Caco-2 (cell line): ENCODE measurements around the gene G2E3. TPM values are rescaled to one million over a fixed set of nuclear protein-coding genes. Genes with fewer than 3 reads are reported as not detected.

ENCODE experiments used
- BruUV-seq: library from RNA; stranded (reverse); fragments of 400-500 nt; replicated peaks from 2 replicates; lab custom pipeline; 2021; lab: Mats Ljungman, UMichigan
- CTCF ChIA-PET: fragments of 300-600 bp; sonication (Branson Sonifier 250); formaldehyde crosslinking; loops from one replicate; lab custom pipeline; 2022; ENCODE audit warnings: antibody characterized with exemption; lab: Charles Lee
- POLR2A ChIA-PET: fragments of 300-600 bp; sonication (Branson Sonifier 250); formaldehyde crosslinking; loops from one replicate; lab custom pipeline; 2022; ENCODE audit warnings: antibody characterized with exemption; lab: Charles Lee
- DNase-seq, 2 experiments: peaks; one replicate each; pipeline versions ENCODE4 v3.0.0 to v3.0.0-alpha.2; 2020 to 2022
- H3K27me3 ChIP-seq: replicated peaks from 2 replicates; pipeline ENCODE4 v1.6.0; 2011; ENCODE audit warnings: low read length; ENCODE audit not compliant: control insufficient read depth, insufficient read depth
- H3K36me3 ChIP-seq: 2 replicates; pipeline ENCODE4 v1.5.1; 2011; ENCODE audit warnings: low read length; ENCODE audit not compliant: control insufficient read depth, insufficient read depth
- H3K4me1 ChIP-seq: fragments of 250-450 bp; sonication (Bioruptor Pico); 2 replicates; pipeline ENCODE4 v1.5.1; 2020; ENCODE audit warnings: mild to moderate bottlenecking
- H3K4me3 ChIP-seq: 2 replicates; pipeline ENCODE4 v1.5.1; 2011; ENCODE audit warnings: low read depth, mild to moderate bottlenecking, control low read depth, low read length
- H3K9me3 ChIP-seq: fragments of 250-450 bp; sonication (Bioruptor Pico); 2 replicates; pipeline ENCODE4 v1.5.1; 2020; ENCODE audit warnings: mild to moderate bottlenecking, moderate library complexity
- H3K27ac Mint-ChIP-seq: one replicate; pipeline ENCODE4 v1.8.0; 2022; ENCODE audit warnings: mixed read lengths; ENCODE audit not compliant: unreplicated experiment
- H3K27me3 Mint-ChIP-seq: one replicate; pipeline ENCODE4 v1.8.0; 2022; ENCODE audit warnings: mixed read lengths; ENCODE audit not compliant: insufficient read depth, unreplicated experiment
- H3K36me3 Mint-ChIP-seq: one replicate; pipeline ENCODE4 v1.8.0; 2022; ENCODE audit warnings: mild to moderate bottlenecking, mixed read lengths; ENCODE audit not compliant: insufficient read depth, unreplicated experiment
- H3K4me1 Mint-ChIP-seq: one replicate; pipeline ENCODE4 v1.8.0; 2022; ENCODE audit warnings: low read depth, mixed read lengths; ENCODE audit not compliant: unreplicated experiment
- H3K4me3 Mint-ChIP-seq: one replicate; pipeline ENCODE4 v1.8.0; 2022; ENCODE audit warnings: mild to moderate bottlenecking, moderate library complexity, mixed read lengths; ENCODE audit not compliant: unreplicated experiment
- H3K9me3 Mint-ChIP-seq: one replicate; pipeline ENCODE4 v1.8.0; 2022; ENCODE audit warnings: mixed read lengths; ENCODE audit not compliant: unreplicated experiment
- intact Hi-C: fragments of 100-400 bp; cut with micrococcal nuclease; formaldehyde crosslinking; loops from one replicate; pipeline ENCODE4 v1.10.0; 2022; ENCODE audit not compliant: unreplicated experiment
- total RNA-seq: library from RNA; stranded (reverse); gene quantifications from 2 replicates; pipeline ENCODE4 v1.2.3, GENCODE V29; 2022
- TF ChIP-seq, protein P1 (sequence below), 2 experiments: fragments of 200-600 bp in 1 of 2; IDR thresholded peaks; 1 replicate in 1 of 2; 2 replicates in 1 of 2; pipeline versions ENCODE4 v1.5.1 to v1.8.0; 2011 to 2022; ENCODE audit warnings: antibody characterized with exemption in 1 of 2, control low read depth in 1 of 2, inconsistent platforms in 1 of 2, low read depth in 1 of 2, low read length in 1 of 2, mild to moderate bottlenecking in 1 of 2, moderate library complexity in 1 of 2; ENCODE audit not compliant: insufficient read depth in 1 of 2, severe bottlenecking in 1 of 2, unreplicated experiment in 1 of 2

G2E3 gene
- total RNA-seq, 1 experiment from 2014 or later: 25.1 TPM

DNA sequence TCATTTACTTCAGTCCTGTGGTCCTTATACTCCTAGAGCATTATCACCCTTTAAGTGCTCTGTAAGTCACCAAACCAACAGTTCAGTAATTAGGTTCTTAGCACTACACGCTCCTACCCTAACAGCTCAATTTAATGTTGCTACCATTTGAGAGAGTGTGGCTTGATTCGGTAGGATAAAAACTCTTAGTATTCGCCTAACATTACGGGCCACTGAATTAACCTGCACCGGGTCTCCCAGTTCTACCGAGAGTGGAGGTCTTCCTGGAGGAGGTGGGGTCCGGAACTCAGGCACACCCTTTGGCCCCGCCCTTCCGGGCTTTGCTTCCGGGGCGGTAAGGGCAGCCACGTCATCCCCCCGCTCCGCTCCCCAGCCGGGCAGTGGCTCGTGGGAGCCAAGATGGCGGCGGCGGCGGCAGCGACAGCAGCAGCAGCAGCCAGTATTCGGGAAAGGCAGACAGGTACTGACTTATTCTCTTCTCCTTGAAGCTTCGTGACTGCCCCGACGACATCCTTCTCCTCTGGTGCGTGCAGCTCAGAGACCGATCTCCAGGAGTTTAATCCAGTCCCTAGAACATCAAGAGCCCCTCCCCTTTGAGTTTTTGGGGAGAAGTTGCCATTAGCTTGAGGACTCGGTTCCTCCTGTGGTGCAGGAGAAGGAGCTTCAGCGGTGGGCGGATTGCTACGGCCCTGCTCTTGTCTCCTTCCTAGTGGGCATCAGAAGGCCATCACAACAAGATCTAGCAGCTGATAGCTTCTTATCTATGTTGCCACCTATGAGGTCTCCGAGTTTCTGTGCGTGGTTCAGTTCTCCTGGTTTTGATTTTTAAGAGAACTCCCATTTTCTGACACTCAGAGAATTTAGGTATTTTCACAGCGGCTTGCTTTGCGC lies 63.2 kb downstream of the G2E3 start, which contains the start of gene SCFD1:
Gene SCFD1, plus strand, starts transcription at position 380 of the 891 bp plus-strand sequence. Its CDS starts 20 bp downstream, at position 400.
- Histone ChIP-seq H3K9me3 (no peaks in the 10 kb centered on the region), H3K27me3 (no peaks in the 10 kb centered on the region), H3K4me3 (peak within 1 kb of the TSS; percentile 74), H3K4me1 (no peaks in the 10 kb centered on the region), H3K36me3 (no peaks in the 10 kb centered on the region)
- peak; percentile 94 to 96 for DNase-seq
- no peaks in the 10 kb centered on the region for H3K27me3 Mint-ChIP-seq
- peaks cover 13% of the 10 kb centered on the region for H3K4me1 Mint-ChIP-seq
- ChIA-PET POLR2A (no interaction called here), CTCF (no interaction called here)
- TF ChIP-seq, protein P1, sequence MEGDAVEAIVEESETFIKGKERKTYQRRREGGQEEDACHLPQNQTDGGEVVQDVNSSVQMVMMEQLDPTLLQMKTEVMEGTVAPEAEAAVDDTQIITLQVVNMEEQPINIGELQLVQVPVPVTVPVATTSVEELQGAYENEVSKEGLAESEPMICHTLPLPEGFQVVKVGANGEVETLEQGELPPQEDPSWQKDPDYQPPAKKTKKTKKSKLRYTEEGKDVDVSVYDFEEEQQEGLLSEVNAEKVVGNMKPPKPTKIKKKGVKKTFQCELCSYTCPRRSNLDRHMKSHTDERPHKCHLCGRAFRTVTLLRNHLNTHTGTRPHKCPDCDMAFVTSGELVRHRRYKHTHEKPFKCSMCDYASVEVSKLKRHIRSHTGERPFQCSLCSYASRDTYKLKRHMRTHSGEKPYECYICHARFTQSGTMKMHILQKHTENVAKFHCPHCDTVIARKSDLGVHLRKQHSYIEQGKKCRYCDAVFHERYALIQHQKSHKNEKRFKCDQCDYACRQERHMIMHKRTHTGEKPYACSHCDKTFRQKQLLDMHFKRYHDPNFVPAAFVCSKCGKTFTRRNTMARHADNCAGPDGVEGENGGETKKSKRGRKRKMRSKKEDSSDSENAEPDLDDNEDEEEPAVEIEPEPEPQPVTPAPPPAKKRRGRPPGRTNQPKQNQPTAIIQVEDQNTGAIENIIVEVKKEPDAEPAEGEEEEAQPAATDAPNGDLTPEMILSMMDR (IDR thresholded peaks at IDR 0.05; ENCODE audit: insufficient read depth in 1 of 2, low read depth in 1 of 2, low read length in 1 of 2, severe bottlenecking in 1 of 2, unreplicated experiment in 1 of 2): no peak
- H3K4me3 Mint-ChIP-seq: peak within 1 kb of the TSS; percentile 82
- BruUV-seq: no TSS peak
- peaks cover 17% of the 10 kb centered on the region for H3K36me3 Mint-ChIP-seq
- H3K9me3 Mint-ChIP-seq: no peaks in the 10 kb centered on the region
- peak within 1 kb of the TSS; percentile 92 for H3K27ac Mint-ChIP-seq
- intact Hi-C loops: loop anchor here (1.0 to 10.0 kb wide), 2 partner anchors 63 to 247 kb away; partner anchors contain the start of gene G2E3

DNA sequence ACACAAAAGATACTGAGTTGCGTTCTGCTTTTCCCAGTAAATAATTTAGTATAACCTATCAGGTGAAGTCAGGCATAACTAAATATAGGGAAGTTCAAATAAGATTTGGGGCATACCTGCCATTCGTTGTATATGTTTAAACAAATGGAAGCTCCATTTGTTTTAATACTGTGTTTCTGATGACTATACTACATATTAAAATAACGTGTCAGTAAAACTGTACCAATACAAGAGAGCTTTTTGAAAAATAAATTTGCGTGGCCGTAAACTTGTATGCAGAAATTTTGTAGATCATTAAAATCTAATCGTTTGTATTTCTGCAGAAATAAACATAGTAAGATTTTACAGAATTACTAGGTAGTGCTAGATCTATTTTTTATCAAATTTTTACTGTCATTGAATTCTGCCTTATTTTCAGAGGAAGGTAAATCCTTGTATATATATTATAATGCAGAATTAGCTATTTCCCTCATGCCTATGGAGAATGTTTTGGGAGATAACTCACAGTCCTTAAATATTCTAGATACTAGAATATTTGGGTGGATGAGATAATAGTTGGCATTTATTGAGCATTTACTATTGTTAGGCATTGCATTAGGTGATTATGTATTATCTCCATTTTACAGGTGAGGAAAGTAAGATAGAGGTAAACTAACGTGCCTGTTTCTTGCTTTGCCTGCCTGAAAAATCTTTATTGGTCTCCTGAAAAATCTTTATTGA lies 64.6 kb downstream of the G2E3 start:
- H3K9me3 Mint-ChIP-seq: no peaks in the 10 kb centered on the region
- H3K36me3 ChIP-seq: no peaks in the 10 kb centered on the region
- H3K9me3 ChIP-seq: no peaks in the 10 kb centered on the region
- H3K4me3 ChIP-seq: peak overlapping the region; percentile 74
- no peak for DNase-seq
- CTCF ChIA-PET: no interaction called here
- no peaks in the 10 kb centered on the region for H3K27me3 Mint-ChIP-seq
- peak overlapping the region; percentile 92 for H3K27ac Mint-ChIP-seq
- intact Hi-C loops: loop anchor here (10.0 kb wide), 1 partner anchor 249 kb away; no protein-coding TSS in a partner anchor
- no peaks in the 10 kb centered on the region for H3K27me3 ChIP-seq
- H3K4me3 Mint-ChIP-seq: peak overlapping the region; percentile 82
- TF ChIP-seq, protein P1 (IDR thresholded peaks at IDR 0.05; ENCODE audit: insufficient read depth in 1 of 2, low read depth in 1 of 2, low read length in 1 of 2, severe bottlenecking in 1 of 2, unreplicated experiment in 1 of 2): no peak
- BruUV-seq: no TSS peak
- peaks cover 13% of the 10 kb centered on the region for H3K4me1 Mint-ChIP-seq
- H3K4me1 ChIP-seq: no peaks in the 10 kb centered on the region
- POLR2A ChIA-PET: no interaction called here
- H3K36me3 Mint-ChIP-seq: peaks cover 24% of the 10 kb centered on the region

DNA sequence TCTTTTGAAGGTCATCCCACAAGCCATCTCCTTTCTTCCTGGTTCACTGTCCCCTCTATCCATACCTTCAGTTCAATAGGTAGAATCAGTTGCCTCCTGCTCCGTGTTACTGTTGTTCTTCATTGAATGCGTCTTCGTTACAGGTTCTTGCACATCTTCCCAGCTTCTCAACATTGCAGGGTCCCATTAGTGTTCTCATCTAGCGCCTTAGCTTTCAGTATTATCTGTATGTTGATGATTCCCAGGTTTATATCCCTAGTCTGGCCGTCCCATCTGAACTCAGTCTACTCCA lies 65.1 kb downstream of the G2E3 start:
- H3K27me3 ChIP-seq: no peaks in the 10 kb centered on the region
- intact Hi-C loops: loop anchor here (10.0 kb wide), 1 partner anchor 249 kb away; no protein-coding TSS in a partner anchor
- H3K36me3 ChIP-seq: no peaks in the 10 kb centered on the region
- H3K9me3 Mint-ChIP-seq: no peaks in the 10 kb centered on the region
- peak overlapping the region; percentile 31 for H3K4me3 Mint-ChIP-seq
- no peak for DNase-seq
- peaks cover 13% of the 10 kb centered on the region for H3K4me1 Mint-ChIP-seq
- peaks cover 24% of the 10 kb centered on the region for H3K36me3 Mint-ChIP-seq
- no peaks in the 10 kb centered on the region for H3K4me1 ChIP-seq
- BruUV-seq: no TSS peak
- H3K9me3 ChIP-seq: no peaks in the 10 kb centered on the region
- H3K27me3 Mint-ChIP-seq: no peaks in the 10 kb centered on the region
- ChIA-PET POLR2A (no interaction called here), CTCF (no interaction called here)
- no peak overlapping the region for H3K4me3 ChIP-seq
- TF ChIP-seq, protein P1 (IDR thresholded peaks at IDR 0.05; ENCODE audit: insufficient read depth in 1 of 2, low read depth in 1 of 2, low read length in 1 of 2, severe bottlenecking in 1 of 2, unreplicated experiment in 1 of 2): no peak
- H3K27ac Mint-ChIP-seq: peak overlapping the region; percentile 39
